ENCODE data around the gene ISM1. TPM values are rescaled to one million over a fixed set of nuclear protein-coding genes. Genes with fewer than 3 reads are reported as not detected.

Gene ISM1
- total RNA-seq, 1 experiment from 2014 or later, result 0.20 TPM

DNA sequence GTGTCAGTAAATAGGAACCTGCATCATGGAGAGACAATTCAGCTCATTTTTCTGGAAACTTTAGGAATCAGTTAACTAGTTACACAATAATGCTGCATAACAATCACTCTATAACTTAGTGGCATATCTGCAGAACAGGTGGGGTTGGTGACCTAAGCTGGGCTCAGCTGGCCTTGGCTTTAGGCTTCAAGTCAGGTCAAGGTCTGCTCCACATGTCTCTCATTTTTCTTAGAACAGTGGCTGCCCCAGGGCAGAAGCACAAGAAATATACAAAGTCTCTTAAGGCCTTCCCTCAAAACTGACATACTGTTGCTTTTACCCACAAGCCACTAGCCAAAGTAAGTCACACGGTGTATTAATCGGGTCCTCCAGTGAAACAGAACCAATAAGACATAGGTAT lies 14.1 kb upstream of the ISM1 start:
- H3K9me3 Mint-ChIP-seq, result no peaks in the 10 kb centered on the region
- H3K27me3 Mint-ChIP-seq (ENCODE audit: low read depth), result 0 out of 2 replicates have a peak, but pooled peaks cover 2% of the 10 kb centered on the region
- Histone ChIP-seq H2BK15ac (ENCODE audit: low read depth, low read length) (no peak overlapping the region), H3K4me2 (ENCODE audit: insufficient read depth, insufficient read length, low read length) (no peak overlapping the region), H3K14ac (ENCODE audit: insufficient read depth, low read length) (no peak overlapping the region), H3K9ac (ENCODE audit: extremely low read depth, insufficient read length, low read length) (no peak overlapping the region), H3K79me2 (ENCODE audit: insufficient read depth, low read length) (no peaks in the 10 kb centered on the region), H2BK12ac (ENCODE audit: insufficient read length, low read depth, low read length) (no peak overlapping the region), H3K23me2 (ENCODE audit: insufficient read length, low read depth, low read length, poor library complexity, severe bottlenecking) (no peaks in the 10 kb centered on the region), H3K4me1 (ENCODE audit: insufficient read depth, low read length) (no peaks in the 10 kb centered on the region; the same call in 1 of the 2 replicates), H3K79me1 (ENCODE audit: insufficient read depth, low read depth, low read length, poor library complexity, severe bottlenecking) (no peaks in the 10 kb centered on the region), H4K20me1 (ENCODE audit: control insufficient read depth, insufficient read depth, insufficient read length) (no peaks in the 10 kb centered on the region), H4K8ac (replicated peaks; ENCODE audit: insufficient read length, low read depth, low read length) (no peak overlapping the region), H2AK5ac (ENCODE audit: insufficient read length, low read length) (no peak overlapping the region), H4K5ac (ENCODE audit: insufficient read length, low read depth, low read length) (no peak overlapping the region), H3K4ac (ENCODE audit: low read depth, low read length) (no peak overlapping the region), H3T11ph (ENCODE audit: low read length) (no peak overlapping the region), H3K56ac (ENCODE audit: insufficient read length, low read depth, low read length) (no peak overlapping the region), H4K91ac (ENCODE audit: insufficient read length, low read depth, low read length) (no peak overlapping the region), H2BK5ac (ENCODE audit: insufficient read length, low read length) (no peak overlapping the region), H3K9me3 (ENCODE audit: control insufficient read depth, low read depth, low read length) (no peaks in the 10 kb centered on the region), H2BK120ac (ENCODE audit: low read depth, low read length, poor library complexity, severe bottlenecking) (no peak overlapping the region), H3K27ac (ENCODE audit: insufficient read length, low read depth, low read length) (no peak overlapping the region), H2AFZ (ENCODE audit: low read length) (no peak overlapping the region), H3K27me3 (ENCODE audit: insufficient read depth, low read length) (no peaks in the 10 kb centered on the region), H3K18ac (ENCODE audit: insufficient read length, low read depth, low read length) (no peak overlapping the region), H3K23ac (ENCODE audit: insufficient read length, low read depth, low read length) (no peak overlapping the region), H2BK20ac (ENCODE audit: low read depth, low read length, poor library complexity, severe bottlenecking) (no peak overlapping the region)
- H3K4me1 Mint-ChIP-seq, result peaks cover 2 to 6% of the 10 kb centered on the region in 2 experiments; a peak in 2 of 4 replicates
- H3K27ac Mint-ChIP-seq, result no peak overlapping the region
- no peak overlapping the region for H3K4me3 Mint-ChIP-seq
- no peaks in the 10 kb centered on the region for H3K36me3 Mint-ChIP-seq (ENCODE audit: insufficient read depth in 1 of 3, low read depth in 3 of 3)
- no CpG with 5 or more reads among the region's 2 CpGs for WGBS (ENCODE audit: extremely low coverage, insufficient read length, low lambda C conversion rate)
- no peak for TF ChIP-seq CTCF (conservative IDR thresholded peaks at IDR 0.05)
- DNase-seq, result no peak

Data from H9 (cell line).